ENCODE measurements around the gene PNPLA2. TPM values are rescaled to one million over a fixed set of nuclear protein-coding genes. Genes with fewer than 3 reads are reported as not detected.

Gene PNPLA2, protein sequence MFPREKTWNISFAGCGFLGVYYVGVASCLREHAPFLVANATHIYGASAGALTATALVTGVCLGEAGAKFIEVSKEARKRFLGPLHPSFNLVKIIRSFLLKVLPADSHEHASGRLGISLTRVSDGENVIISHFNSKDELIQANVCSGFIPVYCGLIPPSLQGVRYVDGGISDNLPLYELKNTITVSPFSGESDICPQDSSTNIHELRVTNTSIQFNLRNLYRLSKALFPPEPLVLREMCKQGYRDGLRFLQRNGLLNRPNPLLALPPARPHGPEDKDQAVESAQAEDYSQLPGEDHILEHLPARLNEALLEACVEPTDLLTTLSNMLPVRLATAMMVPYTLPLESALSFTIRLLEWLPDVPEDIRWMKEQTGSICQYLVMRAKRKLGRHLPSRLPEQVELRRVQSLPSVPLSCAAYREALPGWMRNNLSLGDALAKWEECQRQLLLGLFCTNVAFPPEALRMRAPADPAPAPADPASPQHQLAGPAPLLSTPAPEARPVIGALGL
- 13.4 and 22.8 TPM in 2 replicates for total RNA-seq (2014; rRNA removed; shearing (Covaris generic))

DNA sequence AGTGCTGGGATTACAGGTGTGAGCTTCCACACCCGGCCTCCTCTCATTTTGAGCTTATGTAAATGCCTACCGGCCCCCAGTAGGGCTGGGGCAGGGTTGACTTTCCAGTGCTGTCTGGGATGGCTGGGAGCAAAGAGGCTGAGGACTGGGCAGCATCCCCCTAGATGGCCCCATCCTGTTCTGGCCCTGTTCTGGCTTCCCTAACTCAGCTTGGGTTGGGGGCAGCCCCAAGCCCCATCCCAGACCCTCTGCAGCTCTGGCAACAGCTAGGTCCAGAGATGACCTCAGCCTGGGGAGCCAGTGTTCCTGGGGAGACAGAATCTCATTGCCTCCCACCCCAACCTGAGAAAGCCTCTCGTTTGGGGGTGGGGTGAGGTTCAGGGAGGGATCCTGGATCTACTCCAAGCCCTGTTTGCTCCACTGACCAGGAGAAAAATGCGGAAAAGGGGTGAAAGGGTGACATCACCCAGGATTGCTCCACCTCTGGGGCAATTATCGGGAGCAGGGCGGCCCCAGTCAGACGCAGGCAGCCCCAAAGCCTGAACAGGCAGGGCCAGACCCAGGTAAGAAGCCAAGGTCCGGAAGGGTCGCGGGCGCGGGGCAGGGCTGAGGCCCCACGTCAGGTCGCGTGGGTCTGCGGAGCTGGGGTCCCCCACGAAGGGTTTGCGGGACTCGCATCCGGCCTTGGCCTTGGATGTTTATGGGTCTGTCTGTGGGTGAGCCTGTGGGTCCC lies at the start of gene PNPLA2:
PNPLA2 (plus strand) TSS at position 519 of the 733 bp plus-strand sequence. CDS start 805 bp downstream, outside the sequence.
- DNase-seq (ENCODE audit: low spot score): no peak

DNA sequence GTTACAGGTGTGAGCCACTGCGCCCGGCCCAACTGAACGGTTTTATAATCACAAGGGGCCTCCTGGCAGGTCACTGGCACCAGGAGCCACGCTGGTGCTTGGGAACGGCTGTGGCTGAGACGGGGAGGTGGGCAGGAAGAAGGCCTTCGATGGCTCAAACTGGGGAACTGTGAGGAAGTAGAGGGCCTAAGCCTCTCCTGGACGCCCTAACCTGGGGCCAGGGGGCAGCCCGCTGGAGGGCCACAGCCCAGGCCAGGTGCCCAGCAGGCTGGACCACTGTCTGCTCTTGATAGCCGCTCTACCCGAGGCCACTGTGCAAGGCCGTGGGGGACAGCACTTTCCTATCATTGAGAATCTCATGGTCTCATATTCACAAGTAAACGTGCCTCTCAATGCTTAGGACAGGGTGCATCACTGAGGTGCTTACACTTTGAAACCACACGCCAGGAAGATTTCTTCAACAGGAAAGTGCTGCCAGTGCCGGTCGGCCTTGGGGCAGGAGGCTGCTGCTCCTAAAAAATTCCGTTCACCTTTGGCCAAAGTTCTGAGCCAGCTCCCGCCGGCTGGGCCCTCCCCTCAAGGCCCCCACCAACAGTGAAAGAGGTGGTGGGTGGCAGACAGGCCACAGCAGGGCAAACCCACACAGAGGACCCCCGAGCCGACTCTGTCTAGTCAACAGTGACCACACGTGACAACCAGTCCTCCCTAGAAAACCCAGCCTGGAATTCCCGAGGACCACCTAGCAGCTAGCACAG lies 48.6 kb upstream of the PNPLA2 start:
- no peak for DNase-seq (ENCODE audit: low spot score)

- DNase-seq (ENCODE audit: low spot score): no peak
Measured at GRCh38 chr11:770642-771616, 47.8 kb upstream of the PNPLA2 start.

DNA sequence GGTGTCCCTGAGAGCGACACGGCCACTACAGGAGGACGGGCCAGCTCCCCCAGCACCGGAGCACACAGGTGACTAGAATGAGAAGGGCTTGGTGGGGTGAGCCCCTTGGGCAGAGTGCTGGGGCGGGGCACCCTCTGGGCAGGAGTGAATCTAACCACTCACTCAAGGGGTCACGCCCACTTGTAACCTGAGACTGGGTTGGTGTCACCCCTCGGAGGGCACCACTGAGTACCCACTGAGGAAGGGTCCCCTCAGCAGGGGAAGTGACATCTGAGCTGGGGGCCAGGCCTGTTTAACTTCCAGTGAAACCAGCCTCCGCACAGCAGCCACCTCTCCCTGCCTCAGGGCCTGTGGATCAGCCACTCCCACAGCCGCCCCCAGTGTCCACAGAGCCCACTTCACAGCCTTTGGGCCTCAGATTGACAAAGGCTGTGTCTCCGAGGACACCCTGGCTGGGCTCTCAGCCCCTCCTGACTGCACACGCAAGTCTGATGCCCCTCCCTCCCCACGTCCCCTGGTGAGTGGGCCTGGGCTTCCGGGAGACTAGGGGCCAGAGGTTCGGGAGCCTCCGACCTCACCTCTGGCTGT lies 47.0 kb upstream of the PNPLA2 start:
- DNase-seq (ENCODE audit: low spot score): no peak

DNA sequence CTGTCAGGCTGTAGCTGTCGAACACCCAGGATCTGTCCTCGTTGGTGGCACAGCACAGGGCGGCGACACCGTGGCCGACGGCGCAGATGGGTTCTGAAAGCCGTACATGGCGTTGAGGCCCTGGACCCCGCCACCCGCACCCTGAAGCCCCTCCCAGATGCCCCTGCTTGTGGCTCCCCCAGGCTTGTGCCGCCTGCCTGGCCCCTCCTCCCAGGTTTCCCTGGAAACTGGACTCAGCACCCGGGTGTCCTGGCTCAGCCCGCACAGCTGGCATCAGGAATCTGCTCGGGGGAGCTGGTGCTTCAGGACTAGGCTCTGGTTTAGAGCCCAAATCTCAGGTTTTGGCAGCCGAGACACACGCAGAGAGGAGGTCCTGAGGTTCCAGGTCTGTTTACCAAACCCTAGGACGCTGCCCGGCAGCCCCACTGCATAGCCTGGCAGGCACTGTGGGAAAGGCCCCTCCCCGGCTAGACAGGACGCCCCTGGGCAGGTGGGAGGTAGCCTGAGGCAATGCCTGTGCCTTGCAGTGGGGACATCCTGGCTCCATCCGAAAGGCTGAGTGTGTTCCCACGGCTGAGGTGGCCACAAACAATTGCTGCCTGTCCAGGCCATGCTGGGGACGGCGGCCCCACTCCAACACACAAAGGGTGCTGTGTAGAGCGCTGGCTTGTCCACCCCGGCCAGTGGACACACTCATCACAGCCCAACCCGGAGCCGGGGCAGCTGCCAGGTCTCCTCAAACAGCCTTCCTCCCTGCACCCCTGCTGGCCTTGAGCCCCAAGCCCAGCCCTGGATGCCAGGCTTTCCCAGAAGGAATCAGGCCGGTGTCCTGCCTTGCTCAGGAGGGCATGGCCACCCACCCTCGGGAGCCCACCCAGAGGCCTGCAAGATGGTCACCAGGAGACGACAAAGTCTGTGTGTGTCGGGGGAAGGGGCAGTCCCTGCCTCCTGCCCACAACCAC lies 46.0 kb upstream of the PNPLA2 start:
- no peak for DNase-seq (ENCODE audit: low spot score)

DNA sequence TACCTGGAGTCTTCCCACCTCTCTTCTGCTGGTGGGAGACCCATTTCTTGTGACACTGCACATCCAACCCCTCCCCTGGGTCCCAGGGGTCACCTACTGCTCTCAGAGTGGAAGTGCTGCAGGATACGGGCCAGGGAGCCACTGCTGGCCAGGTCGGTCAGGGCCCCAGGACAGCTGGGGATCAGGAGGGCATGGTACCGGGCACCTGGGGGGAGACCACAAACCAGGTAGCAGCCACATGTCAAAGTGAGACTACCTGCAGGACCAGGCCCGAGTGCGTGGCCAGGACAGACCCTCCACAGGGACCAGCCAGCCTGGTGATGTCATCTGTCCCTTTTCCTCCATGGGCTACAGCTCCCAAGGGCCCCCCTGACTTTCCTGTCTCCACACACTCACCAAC lies 45.3 kb upstream of the PNPLA2 start:
- DNase-seq (ENCODE audit: low spot score): no peak

GRCh38 chr11:773830-774229 lies 44.9 kb upstream of the PNPLA2 start:
- DNase-seq (ENCODE audit: low spot score): no peak

DNA sequence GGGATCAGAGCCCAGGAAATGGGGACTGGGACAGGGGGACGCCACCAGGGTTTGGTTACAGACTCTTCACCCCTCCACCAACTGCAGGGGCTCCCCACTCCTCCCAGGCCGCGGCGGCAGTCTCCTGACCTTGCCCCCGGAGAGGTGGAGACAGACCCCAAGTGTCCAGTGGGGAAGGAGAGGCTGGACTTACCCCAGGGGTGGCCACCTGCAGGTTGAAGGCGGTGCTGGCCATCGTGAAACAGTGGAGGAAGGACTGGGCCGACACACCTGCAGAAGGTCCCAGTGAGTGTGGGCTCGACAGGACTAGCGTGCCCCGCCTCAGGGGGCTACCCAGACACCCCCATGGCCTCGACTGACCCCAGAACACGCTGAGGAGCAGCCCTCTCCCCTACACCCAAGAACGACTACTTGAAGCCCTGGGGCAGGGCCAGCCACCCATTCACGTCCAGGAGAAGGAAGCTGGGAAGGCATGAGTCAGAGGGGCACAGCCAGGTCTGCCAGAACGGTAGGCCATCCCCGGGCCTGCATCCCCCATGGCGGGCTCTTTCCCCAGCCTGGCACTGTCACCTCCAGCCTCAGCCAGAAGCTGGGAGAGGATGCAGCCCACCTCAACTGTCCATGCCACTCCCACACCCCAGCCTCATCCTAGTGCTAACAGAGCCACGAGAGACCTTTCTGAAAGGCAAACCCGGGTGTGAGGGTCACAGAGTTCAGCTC lies 43.7 kb upstream of the PNPLA2 start:
- DNase-seq (ENCODE audit: low spot score): no peak

GRCh38 chr11:776263-776560 lies 42.5 kb upstream of the PNPLA2 start:
- DNase-seq (ENCODE audit: low spot score): no peak

DNA sequence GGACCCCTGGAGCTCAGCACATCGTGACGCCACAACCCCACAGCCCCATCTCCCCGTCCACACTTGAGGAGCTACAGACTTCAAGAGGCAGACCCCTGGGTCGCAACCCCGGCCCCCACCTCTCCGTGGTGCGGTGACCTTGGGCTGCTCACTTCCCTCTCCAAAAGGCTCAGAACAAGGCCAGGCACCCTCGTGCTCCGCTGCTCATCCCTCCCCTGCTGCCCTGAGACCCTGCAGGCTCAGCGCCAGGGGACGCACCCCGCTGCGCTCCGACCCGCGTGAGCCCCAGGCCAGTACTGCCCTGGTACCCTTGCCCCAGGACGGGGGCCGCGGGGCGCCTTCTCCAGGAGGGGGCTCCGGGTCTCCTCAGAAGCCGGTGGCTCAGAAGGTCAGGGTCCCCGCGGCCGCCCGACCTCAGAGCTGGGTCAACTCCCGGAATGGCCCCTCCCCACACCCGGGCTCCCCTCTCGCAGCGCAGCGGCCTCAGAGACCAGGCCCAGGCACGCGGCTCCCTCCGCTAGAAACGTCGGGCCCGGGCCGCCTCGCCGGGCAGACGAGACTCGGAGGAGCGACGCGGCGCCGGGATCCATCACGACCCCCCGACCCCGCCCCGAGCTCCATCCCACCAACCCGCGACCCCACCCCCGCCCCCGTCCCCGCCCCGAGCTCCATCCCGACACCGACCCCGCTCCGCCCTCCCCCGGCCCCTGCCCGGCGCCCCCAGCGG lies 42.0 kb upstream of the PNPLA2 start:
- DNase-seq (ENCODE audit: low spot score): no peak

DNA sequence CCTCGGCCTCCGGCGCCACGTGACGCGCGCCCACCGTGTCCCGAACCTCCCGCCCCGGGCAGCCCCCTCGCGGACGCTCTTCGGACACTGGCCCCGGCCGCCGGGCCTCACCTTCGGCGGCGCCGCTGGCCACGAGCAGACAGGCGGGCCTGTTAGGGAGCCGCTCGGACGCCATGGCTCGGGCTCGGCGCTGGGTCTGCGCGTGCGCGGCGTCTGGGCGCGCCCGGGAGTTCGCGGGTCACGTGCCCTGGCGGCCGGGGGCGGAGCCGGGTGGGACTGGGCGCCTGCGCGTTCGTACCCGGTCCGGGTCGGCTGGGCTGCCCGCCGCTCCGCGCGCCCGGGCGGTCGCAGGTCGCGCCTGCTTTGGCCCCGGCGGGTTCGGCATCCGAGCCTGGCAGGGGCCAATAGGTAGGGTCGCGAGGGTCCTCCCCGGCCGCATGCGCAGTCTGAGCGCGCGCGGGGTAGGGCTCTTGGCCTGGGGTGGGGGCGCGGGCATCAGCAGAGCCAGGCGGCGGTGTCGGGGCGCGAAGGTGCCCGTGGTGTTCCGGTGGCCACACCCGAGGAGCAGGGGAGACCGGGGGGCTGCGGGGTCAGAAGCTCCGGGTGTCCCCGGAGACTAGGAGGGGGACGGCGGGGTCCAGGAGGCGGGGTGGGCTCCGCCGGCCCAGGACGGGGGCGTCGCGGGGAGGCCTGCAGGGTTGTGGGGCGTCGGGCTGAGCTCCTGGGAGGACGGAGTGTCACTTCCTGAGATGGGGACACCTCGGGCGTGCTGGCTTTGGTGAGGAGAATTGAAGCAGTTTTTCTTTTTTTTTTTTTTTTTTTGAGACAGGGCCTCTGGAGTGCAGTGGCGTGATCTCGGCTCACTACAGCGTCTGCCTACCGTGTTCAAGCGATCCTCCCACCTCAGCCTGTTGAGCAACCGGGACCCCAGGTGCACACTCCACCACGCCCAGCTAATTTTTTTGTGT lies 41.1 kb upstream of the PNPLA2 start, which contains the start of gene GATD1:
GATD1 (minus strand) TSS at position 200 of the 968 bp plus-strand sequence; CDS start at position 175, 25 bp downstream.
- DNase-seq (ENCODE audit: low spot score): peak; percentile 79

- DNase-seq (ENCODE audit: low spot score): no peak
Measured at GRCh38 chr11:778976-779954, 39.4 kb upstream of the PNPLA2 start.

GRCh38 chr11:779955-780532 lies 38.7 kb upstream of the PNPLA2 start:
- DNase-seq (ENCODE audit: low spot score): no peak

DNA sequence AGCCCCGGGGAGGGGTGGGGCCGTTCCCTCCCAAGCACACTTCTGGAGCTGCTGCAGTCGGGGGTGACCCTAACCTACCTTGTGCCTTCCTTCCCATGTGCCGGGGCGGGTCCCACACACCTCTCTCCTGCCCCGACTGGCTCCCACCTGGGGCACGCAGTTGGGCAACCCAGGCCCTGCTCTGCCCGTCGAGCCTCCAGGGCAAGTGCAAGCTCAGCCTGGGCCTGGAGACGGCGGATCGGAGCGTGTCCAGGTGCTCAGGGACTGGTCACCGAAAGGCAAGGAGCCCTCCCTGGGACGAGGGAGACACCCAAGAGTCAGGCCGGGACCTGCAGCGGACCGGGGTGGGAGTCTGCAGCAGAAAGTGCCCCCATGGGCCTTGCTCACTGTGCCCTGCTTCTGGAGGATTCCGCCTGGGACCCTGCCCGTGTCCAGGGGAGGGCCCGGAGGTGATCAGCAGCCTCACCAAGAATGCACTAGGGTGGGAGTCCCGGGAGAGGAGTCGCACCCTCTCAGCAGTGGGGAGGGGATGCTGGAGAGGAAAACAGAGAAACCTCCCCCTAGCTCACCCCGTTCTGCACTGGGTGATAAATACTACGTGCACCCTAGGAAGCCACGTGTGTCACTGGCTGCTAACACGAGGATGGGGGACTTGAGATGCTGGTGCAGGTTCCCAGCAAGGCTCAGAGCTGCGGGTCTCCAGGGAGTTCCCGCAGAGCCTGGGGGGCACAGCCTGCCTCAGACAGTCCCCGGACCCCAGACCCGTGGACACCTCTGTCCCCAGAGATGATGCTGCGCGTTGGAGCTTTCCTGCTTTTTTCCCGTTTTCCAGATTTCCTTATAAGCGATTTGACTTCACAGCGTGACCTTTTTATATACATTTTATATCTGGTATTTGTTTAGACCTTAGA lies 36.2 kb upstream of the PNPLA2 start:
- no peak for DNase-seq (ENCODE audit: low spot score)
